Measurements from ENCODE around the gene RPEL1.

The RPEL1 gene

DNA sequence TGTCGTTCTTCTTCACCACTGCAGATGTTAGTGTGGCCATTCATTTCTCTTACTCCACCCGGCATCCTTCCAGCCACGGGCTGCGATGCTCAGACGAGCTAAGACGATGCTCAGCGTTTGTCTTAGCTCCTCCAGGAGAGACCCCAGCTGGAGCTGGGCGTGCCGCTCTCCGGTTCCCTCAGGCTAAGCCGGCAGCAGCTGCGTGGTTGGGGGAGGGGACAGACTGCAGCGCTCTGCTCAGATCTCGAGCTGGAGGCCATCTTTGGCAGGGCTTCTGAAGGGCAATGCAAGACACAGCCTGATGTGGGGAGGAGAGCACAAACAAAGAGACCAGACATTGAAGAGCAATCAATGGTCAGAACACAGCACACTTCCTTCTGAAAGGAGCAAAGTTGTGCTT, 36.1 kb downstream of the RPEL1 start:
- peak; percentile 46 for DNase-seq

DNA sequence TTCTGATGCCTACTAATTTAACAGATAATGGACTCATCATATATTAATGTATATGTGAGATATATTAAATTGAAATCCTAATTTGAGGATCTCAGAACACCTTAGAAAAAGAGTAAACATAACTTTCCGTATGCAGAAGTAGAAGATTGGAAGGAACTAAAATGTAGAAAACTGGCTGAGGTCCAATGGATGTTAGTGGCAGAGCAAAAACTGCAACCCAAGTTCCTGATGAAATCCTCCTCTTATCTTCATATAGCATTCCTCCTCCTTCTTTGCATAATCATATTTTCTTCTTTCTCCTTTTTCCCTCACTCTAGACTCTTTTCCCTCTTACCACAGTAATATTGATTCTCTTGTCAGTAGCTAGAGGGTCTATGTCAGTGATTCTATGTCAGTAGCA, 37.3 kb downstream of the RPEL1 start:
- no peak for DNase-seq

DNA sequence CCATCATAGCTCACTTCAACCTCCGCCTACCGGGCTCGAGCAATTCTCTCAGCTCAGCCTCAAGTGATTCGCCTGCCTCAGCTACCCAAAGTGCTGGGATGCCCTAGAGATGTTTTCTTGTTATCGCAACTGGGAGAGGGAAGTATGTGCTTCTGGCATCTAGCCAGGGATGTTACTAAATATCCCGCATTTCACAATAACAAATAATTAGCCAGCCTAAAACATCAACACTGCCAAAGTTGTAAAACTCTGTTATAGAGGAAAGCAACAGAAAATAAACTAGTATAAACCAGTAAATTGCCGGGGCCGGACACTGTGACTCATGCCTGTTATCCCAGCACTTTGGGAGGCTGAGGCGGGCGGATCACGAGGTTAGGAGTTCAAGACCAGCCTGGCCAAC, 38.5 kb downstream of the RPEL1 start:
- DNase-seq, result no peak

DNA sequence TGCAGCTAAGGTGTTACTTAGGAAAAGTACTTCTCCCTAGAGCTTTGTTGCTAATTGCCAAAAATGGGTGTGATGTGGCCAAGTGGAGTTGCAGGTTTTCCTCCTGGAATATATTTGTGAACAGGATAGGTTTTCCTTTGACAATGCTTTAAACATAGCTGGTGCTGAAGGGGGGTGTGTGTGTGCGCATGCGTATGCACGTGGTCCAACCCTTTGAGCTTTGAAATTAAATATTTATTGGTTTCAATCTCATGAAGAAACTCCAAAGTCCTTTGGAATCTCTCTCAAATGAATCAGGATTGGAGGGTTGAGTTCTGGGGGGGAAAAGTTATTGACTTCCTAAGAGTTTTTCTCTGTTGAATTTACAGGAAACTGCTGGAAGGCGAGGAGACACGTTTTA, 42.3 kb downstream of the RPEL1 start:
- no peak for DNase-seq

DNA sequence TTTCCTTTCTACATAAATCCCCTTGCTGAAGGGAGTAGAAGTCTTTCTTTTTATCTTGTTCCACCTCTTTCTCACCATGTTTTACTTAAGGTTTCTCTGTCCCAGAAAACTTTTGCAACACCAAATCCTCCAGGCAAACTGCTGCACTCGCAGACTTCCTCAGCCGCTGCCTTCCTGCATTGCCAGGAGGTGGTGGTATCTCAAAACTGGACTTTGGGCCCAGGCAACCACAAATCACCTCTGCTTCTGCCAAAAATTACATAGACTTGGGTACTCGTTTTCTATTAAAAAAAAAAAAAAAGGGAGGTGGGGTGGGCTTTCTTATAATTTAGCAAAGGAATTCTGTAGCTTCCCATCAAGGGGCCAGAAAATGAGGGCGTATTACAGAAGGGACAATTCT, 45.9 kb downstream of the RPEL1 start:
- no peak for DNase-seq

DNA sequence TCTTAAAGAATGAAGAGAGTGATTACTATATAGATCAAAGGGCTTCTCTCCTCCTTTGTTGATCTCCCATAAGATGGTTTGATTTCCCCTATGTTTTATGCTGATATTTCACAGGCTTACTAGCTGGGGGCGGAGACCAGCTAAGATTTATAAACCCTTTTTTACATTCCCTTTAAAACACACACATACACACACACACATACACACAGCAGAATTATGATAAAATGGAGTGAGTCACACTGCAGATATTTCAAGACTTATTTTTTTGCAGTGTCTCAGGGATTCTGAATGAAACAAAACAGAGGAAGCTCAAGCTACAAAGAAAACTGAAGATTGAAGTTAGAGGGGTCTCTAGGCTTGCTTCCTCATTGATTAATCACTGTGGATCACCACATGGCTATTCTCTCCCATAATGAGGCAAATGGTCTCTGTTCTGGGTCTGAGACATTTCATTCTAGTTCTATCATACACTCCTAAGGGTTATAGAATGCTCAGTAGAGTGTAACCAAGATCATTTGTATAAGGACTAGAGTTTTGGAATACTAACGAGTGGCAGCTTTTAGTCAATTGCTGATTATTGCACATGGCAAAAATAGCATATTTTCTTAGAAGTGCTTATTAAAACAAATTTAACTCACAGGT, 49.8 kb downstream of the RPEL1 start:
- no peak for DNase-seq

Data from right forelimb (tissue), 1 donor.